HepG2 (cell line): ENCODE measurements around the gene NRL. TPM values are rescaled to one million over a fixed set of nuclear protein-coding genes. Genes with fewer than 3 reads are reported as not detected.
A peak's percentile ranks its signal among the peaks of the same experiment; 100 is the strongest.

ENCODE experiments used
- CCDC6 ChIP-seq: sonication (generic); formaldehyde crosslinking; IDR thresholded peaks from 2 replicates; pipeline ENCODE4 v1.8.1; 2022; ENCODE audit warnings: mild to moderate bottlenecking, missing genetic modification reagents, moderate library complexity
- HNRNPL ChIP-seq: fragments of 200-400 bp; formaldehyde crosslinking; IDR thresholded peaks from 2 replicates; pipeline ENCODE4 v1.6.1; 2017; ENCODE audit warnings: mild to moderate bottlenecking, low read depth, low read length
- MXI1 ChIP-seq: IDR thresholded peaks from 3 replicates; pipeline ENCODE4 v1.6.1; 2012; ENCODE audit warnings: low read depth, low read length, inconsistent platforms, borderline replicate concordance
- REPIN1 ChIP-seq: sonication (generic); formaldehyde crosslinking; IDR thresholded peaks from 2 replicates; pipeline ENCODE4 v1.8.0; 2022; ENCODE audit warnings: missing genetic modification reagents, low read depth, mild to moderate bottlenecking, borderline replicate concordance
- SMAD3 ChIP-seq: sonication (generic); formaldehyde crosslinking; IDR thresholded peaks from 2 replicates; pipeline ENCODE4 v1.4.0; 2020; ENCODE audit warnings: missing genetic modification reagents
- ZFP41 ChIP-seq: sonication (generic); formaldehyde crosslinking; IDR thresholded peaks from 2 replicates; pipeline ENCODE4 v1.4.0; 2020; ENCODE audit warnings: mild to moderate bottlenecking, missing genetic modification reagents, borderline replicate concordance
- ZKSCAN5 ChIP-seq: sonication (generic); formaldehyde crosslinking; IDR thresholded peaks from 2 replicates; pipeline ENCODE4 v1.5.1; 2020; ENCODE audit warnings: mild to moderate bottlenecking, missing genetic modification reagents
- ZNF256 ChIP-seq: sonication (generic); formaldehyde crosslinking; conservative IDR thresholded peaks from 2 replicates; pipeline ENCODE4 v1.4.0; 2020; ENCODE audit warnings: missing genetic modification reagents
- ZNF382 ChIP-seq: sonication (generic); formaldehyde crosslinking; IDR thresholded peaks from 2 replicates; pipeline ENCODE4 v1.5.0; 2020; ENCODE audit warnings: missing genetic modification reagents, mild to moderate bottlenecking, borderline replicate concordance
- ZNF501 ChIP-seq: sonication (generic); formaldehyde crosslinking; IDR thresholded peaks from 2 replicates; pipeline ENCODE4 v1.5.1; 2020; ENCODE audit warnings: mild to moderate bottlenecking, moderate library complexity, missing genetic modification reagents
- ZNF549 ChIP-seq: sonication (generic); formaldehyde crosslinking; IDR thresholded peaks from 2 replicates; pipeline ENCODE4 v1.5.0; 2020; ENCODE audit warnings: missing genetic modification reagents
- ZNF557 ChIP-seq: sonication (generic); formaldehyde crosslinking; IDR thresholded peaks from 2 replicates; pipeline ENCODE4 v1.4.0; 2020; ENCODE audit warnings: missing genetic modification reagents
- polyA plus RNA-seq, 8 experiments: library from polyadenylated mRNA; depleted of rRNA in 3 of 8; stranded (reverse) in 7 of 8; unstranded in 1 of 8; fragments of >200 nt; fragmentation: Illumina TruSeq in 4 of 8; extraction: Trizol in 4 of 8; gene quantifications; 2 replicates each; pipeline versions ENCODE4 v1.2.1 to v1.2.3, GENCODE V29; 2011 to 2016; ENCODE audit warnings: low read depth in 4 of 8, missing spikeins in 1 of 8, mixed read lengths in 1 of 8; ENCODE audit not compliant: insufficient read depth in 1 of 8
- total RNA-seq, 5 experiments: library from RNA; depleted of rRNA; stranded (reverse); fragments of >200 nt; fragmentation: Illumina TruSeq; extraction: Trizol; gene quantifications; 2 replicates each; pipeline ENCODE4 v1.2.3, GENCODE V29; 2016; ENCODE audit warnings: low read depth in 1 of 5
- TF ChIP-seq, protein P1 (sequence below), 2 experiments: sonication (generic) in 1 of 2; formaldehyde crosslinking in 1 of 2; IDR thresholded peaks; 2 replicates each; pipeline versions ENCODE4 v1.6.1 to v1.9.0; 2014 to 2022; ENCODE audit warnings: antibody characterized with exemption in 1 of 2, borderline replicate concordance in 1 of 2, inconsistent platforms in 1 of 2, low read depth in 1 of 2, missing genetic modification reagents in 1 of 2
- TF ChIP-seq, protein P2 (sequence below): sonication (generic); formaldehyde crosslinking; IDR thresholded peaks from 2 replicates; pipeline ENCODE4 v1.4.0; 2020; ENCODE audit warnings: missing genetic modification reagents
- TF ChIP-seq, protein P3 (sequence below): sonication (generic); formaldehyde crosslinking; IDR thresholded peaks from 2 replicates; pipeline ENCODE4 v1.5.0; 2020; ENCODE audit warnings: mild to moderate bottlenecking, missing genetic modification reagents, borderline replicate concordance
- TF ChIP-seq, protein P4 (sequence below): sonication (generic); formaldehyde crosslinking; IDR thresholded peaks from 2 replicates; pipeline ENCODE4 v1.4.0; 2020; ENCODE audit warnings: missing genetic modification reagents
- TF ChIP-seq, protein P5 (sequence below): sonication (generic); formaldehyde crosslinking; IDR thresholded peaks from 2 replicates; pipeline ENCODE4 v1.4.0; 2020; ENCODE audit warnings: missing genetic modification reagents

Gene NRL
- total and polyA plus RNA-seq, 2 of the 13 experiments (the other 11 are each of a cell fraction or from before 2014, with no cell fraction given): 2.5 to 4.7 TPM

DNA sequence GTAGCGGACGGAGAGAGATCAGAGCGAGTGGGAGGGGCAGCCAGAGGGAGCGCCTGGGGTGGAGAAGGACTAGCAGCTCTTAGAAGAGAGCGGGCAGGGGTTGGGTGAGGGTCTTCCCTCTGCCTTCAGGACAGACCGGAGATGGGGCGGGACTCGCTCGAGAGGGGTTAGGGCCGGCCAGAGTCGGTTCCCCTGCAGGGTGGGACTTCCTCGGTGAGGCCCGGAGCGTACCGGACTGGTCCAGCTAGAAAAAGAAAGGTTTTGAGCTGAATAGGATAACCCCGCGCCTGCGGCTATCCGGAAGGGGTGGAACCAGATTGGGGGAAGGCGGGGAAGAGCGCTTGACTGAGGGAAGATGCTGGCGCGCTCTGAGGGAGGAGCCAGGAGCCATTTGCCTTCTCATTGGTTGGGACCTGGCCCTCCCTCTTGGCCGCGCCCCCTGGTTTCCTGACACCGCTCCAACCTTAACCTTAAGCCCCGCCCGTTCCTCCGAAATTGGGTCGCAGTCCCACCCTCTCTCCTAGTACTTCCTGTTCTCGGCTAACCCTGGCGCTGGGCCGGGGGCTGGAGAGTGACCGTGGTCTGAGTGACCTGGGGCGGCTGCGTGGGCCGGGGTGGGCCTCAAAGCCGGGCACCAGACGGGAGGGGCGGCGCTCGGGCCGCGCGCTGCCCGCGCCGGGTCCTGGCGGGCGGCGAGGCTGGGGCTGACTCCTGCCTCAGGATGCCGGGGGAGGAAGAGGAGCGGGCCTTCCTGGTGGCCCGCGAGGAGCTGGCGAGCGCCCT is 32.4 kb upstream of the NRL start, which contains the start of gene RNF31 (continued):
- TF ChIP-seq, protein P1, sequence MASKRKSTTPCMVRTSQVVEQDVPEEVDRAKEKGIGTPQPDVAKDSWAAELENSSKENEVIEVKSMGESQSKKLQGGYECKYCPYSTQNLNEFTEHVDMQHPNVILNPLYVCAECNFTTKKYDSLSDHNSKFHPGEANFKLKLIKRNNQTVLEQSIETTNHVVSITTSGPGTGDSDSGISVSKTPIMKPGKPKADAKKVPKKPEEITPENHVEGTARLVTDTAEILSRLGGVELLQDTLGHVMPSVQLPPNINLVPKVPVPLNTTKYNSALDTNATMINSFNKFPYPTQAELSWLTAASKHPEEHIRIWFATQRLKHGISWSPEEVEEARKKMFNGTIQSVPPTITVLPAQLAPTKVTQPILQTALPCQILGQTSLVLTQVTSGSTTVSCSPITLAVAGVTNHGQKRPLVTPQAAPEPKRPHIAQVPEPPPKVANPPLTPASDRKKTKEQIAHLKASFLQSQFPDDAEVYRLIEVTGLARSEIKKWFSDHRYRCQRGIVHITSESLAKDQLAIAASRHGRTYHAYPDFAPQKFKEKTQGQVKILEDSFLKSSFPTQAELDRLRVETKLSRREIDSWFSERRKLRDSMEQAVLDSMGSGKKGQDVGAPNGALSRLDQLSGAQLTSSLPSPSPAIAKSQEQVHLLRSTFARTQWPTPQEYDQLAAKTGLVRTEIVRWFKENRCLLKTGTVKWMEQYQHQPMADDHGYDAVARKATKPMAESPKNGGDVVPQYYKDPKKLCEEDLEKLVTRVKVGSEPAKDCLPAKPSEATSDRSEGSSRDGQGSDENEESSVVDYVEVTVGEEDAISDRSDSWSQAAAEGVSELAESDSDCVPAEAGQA (IDR thresholded peaks at IDR 0.05; ENCODE audit: low read depth): no peak; the same call in 1 of the 2 replicates
- TF ChIP-seq, protein P1 (CRISPR knock-in tag; IDR thresholded peaks at IDR 0.05; ENCODE audit: borderline replicate concordance): no peak
- TF ChIP-seq, protein P2, sequence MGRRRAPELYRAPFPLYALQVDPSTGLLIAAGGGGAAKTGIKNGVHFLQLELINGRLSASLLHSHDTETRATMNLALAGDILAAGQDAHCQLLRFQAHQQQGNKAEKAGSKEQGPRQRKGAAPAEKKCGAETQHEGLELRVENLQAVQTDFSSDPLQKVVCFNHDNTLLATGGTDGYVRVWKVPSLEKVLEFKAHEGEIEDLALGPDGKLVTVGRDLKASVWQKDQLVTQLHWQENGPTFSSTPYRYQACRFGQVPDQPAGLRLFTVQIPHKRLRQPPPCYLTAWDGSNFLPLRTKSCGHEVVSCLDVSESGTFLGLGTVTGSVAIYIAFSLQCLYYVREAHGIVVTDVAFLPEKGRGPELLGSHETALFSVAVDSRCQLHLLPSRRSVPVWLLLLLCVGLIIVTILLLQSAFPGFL (CRISPR knock-in tag): peak; percentile 93; the same call in 1 of the 2 replicates
- TF ChIP-seq ZNF549 (CRISPR knock-in tag) (peak; percentile 81; the same call in 1 of the 2 replicates), REPIN1 (CRISPR knock-in tag) (peak; percentile 61), ZNF382 (CRISPR knock-in tag) (no peak), ZNF501 (CRISPR knock-in tag) (no peak), SMAD3 (CRISPR knock-in tag) (peak; percentile 29; the same call in 1 of the 2 replicates), HNRNPL (peak; percentile 82), ZNF557 (0 out of 2 replicates have a peak, but pooled peaks have one; percentile 57), MXI1 (peak; percentile 80; the same call in 2 of the 3 replicates), CCDC6 (CRISPR knock-in tag) (no peak), ZKSCAN5 (CRISPR knock-in tag) (no peak), ZFP41 (peak; percentile 78; the same call in 1 of the 2 replicates), ZNF256 (CRISPR knock-in tag) (peak; percentile 91)
- TF ChIP-seq, protein P3, sequence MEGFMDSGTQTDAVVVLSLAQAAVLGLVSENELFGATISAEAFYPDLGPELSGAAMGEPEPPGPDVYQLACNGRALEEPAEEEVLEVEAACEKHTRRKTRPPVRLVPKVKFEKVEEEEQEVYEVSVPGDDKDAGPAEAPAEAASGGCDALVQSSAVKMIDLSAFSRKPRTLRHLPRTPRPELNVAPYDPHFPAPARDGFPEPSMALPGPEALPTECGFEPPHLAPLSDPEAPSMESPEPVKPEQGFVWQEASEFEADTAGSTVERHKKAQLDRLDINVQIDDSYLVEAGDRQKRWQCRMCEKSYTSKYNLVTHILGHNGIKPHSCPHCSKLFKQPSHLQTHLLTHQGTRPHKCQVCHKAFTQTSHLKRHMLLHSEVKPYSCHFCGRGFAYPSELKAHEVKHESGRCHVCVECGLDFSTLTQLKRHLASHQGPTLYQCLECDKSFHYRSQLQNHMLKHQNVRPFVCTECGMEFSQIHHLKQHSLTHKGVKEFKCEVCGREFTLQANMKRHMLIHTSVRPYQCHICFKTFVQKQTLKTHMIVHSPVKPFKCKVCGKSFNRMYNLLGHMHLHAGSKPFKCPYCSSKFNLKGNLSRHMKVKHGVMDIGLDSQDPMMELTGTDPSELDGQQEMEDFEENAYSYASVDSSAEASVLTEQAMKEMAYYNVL: 0 out of 2 replicates have a peak, but pooled peaks have one; percentile 1
- TF ChIP-seq, protein P4, sequence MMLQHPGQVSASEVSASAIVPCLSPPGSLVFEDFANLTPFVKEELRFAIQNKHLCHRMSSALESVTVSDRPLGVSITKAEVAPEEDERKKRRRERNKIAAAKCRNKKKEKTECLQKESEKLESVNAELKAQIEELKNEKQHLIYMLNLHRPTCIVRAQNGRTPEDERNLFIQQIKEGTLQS (CRISPR knock-in tag): peak; percentile 68
- TF ChIP-seq, protein P5, sequence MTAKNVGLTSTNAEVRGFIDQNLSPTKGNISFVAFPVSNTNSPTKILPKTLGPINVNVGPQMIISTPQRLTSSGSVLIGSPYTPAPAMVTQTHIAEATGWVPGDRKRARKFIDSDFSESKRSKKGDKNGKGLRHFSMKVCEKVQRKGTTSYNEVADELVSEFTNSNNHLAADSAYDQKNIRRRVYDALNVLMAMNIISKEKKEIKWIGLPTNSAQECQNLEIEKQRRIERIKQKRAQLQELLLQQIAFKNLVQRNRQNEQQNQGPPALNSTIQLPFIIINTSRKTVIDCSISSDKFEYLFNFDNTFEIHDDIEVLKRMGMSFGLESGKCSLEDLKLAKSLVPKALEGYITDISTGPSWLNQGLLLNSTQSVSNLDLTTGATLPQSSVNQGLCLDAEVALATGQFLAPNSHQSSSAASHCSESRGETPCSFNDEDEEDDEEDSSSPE (CRISPR knock-in tag): peak; percentile 74; the same call in 1 of the 2 replicates
